NB4 (cell line): ENCODE results near the gene EPC1.

Experiments
- DNase-seq: peaks from one replicate; pipeline ENCODE4 v3.0.0; 2010; ENCODE audit warnings: low read depth
- H3K4me3 ChIP-seq: one replicate; pipeline ENCODE4 v1.5.1; 2011; ENCODE audit warnings: mild to moderate bottlenecking, low read depth, low read length, moderate library complexity
- MYC ChIP-seq: IDR thresholded peaks from 2 replicates; pipeline ENCODE4 v1.6.1; 2011; ENCODE audit warnings: low read depth, low read length
- POLR2A ChIP-seq: IDR thresholded peaks from 2 replicates; pipeline ENCODE4 v1.6.1; 2011; ENCODE audit warnings: mild to moderate bottlenecking; ENCODE audit not compliant: insufficient read length; ENCODE audit errors: extremely low read depth
- TF ChIP-seq, protein P1 (sequence below): IDR thresholded peaks from one replicate; pipeline ENCODE4 v1.5.1; 2012; ENCODE audit warnings: low read depth, low read length
- TF ChIP-seq, protein P2 (sequence below): IDR thresholded peaks from 2 replicates; pipeline ENCODE4 v1.6.1; 2011; ENCODE audit warnings: low read depth, low read length

Gene EPC1

GRCh38 chr10:32376771-32377170, 29.8 kb upstream of the EPC1 start:
- no peak for DNase-seq
- peak overlapping the region; percentile 82 for H3K4me3 ChIP-seq
- TF ChIP-seq, protein P1, sequence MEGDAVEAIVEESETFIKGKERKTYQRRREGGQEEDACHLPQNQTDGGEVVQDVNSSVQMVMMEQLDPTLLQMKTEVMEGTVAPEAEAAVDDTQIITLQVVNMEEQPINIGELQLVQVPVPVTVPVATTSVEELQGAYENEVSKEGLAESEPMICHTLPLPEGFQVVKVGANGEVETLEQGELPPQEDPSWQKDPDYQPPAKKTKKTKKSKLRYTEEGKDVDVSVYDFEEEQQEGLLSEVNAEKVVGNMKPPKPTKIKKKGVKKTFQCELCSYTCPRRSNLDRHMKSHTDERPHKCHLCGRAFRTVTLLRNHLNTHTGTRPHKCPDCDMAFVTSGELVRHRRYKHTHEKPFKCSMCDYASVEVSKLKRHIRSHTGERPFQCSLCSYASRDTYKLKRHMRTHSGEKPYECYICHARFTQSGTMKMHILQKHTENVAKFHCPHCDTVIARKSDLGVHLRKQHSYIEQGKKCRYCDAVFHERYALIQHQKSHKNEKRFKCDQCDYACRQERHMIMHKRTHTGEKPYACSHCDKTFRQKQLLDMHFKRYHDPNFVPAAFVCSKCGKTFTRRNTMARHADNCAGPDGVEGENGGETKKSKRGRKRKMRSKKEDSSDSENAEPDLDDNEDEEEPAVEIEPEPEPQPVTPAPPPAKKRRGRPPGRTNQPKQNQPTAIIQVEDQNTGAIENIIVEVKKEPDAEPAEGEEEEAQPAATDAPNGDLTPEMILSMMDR, result no peak
- TF ChIP-seq POLR2A (no peak), MYC (no peak)
- TF ChIP-seq, protein P2, sequence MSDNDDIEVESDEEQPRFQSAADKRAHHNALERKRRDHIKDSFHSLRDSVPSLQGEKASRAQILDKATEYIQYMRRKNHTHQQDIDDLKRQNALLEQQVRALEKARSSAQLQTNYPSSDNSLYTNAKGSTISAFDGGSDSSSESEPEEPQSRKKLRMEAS, result no peak

DNA sequence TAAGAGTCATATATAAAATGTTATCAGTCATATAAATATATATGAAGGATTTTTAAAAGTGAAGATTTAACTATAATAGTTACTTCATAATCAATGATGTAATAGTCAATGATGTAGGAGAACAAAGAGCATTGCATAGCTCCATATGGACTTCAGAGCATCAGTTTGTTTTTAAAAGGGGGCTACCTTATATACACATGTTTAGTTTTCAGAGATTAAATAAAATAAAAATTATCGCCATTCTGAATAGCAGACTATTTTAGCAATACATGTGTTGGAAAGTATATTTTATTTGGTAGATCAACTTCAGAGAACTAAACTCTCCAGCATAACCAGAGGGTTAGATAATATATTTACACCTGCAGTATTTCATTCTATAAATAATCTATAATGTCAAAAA, 29.1 kb upstream of the EPC1 start:
- no peak for TF ChIP-seq POLR2A
- TF ChIP-seq, protein P1, result no peak
- no peak for TF ChIP-seq MYC
- TF ChIP-seq, protein P2, result no peak
- DNase-seq, result no peak
- peak overlapping the region; percentile 82 for H3K4me3 ChIP-seq

GRCh38 chr10:32375631-32376030, 28.7 kb upstream of the EPC1 start:
- TF ChIP-seq POLR2A (no peak), MYC (no peak)
- TF ChIP-seq, protein P2, result no peak
- TF ChIP-seq, protein P1, result no peak
- DNase-seq, result no peak
- no peak overlapping the region for H3K4me3 ChIP-seq

DNA sequence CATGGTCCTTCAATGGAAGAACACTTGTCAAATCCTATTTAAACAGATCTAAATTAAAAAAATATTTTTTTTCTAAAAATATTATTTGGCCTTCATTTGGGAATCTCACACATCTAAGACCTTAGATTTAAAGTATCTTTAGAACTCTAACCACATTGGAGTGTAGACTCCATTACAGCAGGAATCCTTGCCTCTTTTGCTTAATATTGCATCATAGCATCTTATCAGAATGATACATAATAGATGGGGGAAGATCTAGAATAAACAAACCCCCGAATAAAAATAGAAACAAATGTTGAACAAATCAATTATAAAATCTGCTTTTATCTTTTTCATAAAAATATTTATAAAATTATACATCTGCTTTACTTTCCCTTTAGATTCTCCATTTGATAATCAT, 27.6 kb upstream of the EPC1 start:
- TF ChIP-seq POLR2A, result no peak
- TF ChIP-seq, protein P1, result no peak
- TF ChIP-seq, protein P2, result no peak
- TF ChIP-seq MYC, result no peak
- H3K4me3 ChIP-seq, result no peak overlapping the region
- DNase-seq, result no peak

DNA sequence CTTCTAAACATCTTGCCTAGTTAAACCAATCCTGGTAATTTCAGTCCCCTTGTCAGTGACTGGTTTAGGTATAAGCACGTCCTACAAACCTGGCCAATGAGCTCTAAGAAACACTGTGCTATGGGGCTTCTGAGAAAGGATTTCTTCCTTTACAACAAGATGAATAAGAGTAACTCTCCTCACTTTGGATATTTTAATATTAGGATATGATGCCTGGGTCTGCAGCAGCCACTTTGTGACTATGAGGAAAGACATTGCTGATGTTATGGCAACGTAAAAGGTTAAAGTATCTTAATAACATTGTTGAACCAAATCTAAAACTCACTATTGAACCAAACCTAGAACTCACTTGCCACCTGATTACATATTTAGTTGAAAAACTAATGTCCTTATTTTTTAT, 26.5 kb upstream of the EPC1 start:
- H3K4me3 ChIP-seq, result no peak overlapping the region
- TF ChIP-seq MYC (no peak), POLR2A (no peak)
- TF ChIP-seq, protein P2, result no peak
- TF ChIP-seq, protein P1, result no peak
- DNase-seq, result no peak

DNA sequence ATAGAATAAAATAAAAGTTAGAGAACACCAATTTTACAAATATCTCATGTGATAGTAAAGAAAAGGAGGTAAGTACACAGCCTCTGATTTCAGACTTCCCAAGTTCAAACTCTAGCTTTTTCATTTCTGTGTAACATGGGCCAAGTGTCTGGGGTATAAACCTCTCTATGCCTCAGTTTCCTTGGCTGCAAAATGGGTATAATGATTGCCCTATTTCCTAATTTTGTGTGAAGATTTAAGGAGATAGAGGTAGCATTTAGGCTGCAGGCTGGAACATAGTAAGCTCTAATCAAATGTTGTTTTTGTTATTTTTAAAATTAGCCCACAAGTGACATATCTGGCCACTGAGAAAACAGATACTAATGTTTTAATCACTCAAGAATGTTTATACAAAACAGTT, 26.1 kb upstream of the EPC1 start:
- DNase-seq, result no peak
- H3K4me3 ChIP-seq, result no peak overlapping the region
- TF ChIP-seq, protein P1, result no peak
- no peak for TF ChIP-seq MYC
- TF ChIP-seq, protein P2, result no peak
- TF ChIP-seq POLR2A, result no peak
